Epithelial cell of alveolus of lung (primary cell): ENCODE results near the gene BRINP3. TPM values are rescaled to one million over a fixed set of nuclear protein-coding genes. Genes with fewer than 3 reads are reported as not detected.

ENCODE experiments used
- total RNA-seq: library from RNA; depleted of rRNA; stranded (reverse); fragments of >200 nt; gene quantifications from 2 replicates; pipeline ENCODE4 v1.2.1, GENCODE V29; 2015

The BRINP3 gene
- 1.7 and 3.3 TPM in 2 replicates for total RNA-seq

DNA sequence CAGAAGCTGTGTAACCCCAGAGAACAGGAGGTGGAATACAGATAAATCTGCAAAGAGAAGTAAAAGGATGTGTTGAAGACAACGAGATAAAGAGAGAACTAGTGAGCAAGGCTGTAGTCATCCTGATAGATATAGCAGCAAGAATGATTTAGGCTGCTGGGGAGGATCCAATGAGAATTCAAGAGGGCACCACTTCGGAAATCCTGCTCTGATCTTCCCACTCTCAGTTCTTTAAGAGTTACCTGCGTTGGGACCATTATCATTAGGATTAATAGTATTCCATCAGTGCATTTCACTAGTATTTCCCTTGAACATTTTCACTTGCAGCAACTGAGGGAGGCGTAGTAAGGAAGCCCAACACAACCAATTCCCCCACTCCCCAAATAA lies at the start of gene BRINP3:
BRINP3 (minus strand) TSS at position 103 of the 387 bp plus-strand sequence.

